Neural cell (in vitro differentiated cells): ENCODE data around the gene ILF2. TPM values are rescaled to one million over a fixed set of nuclear protein-coding genes. Genes with fewer than 3 reads are reported as not detected.
A peak's percentile ranks its signal among the peaks of the same experiment; 100 is the strongest.

ENCODE experiments used
- H2AFZ ChIP-seq: fragments of 200-600, 300-800 bp; sonication (generic), shearing (Covaris generic); 2 replicates; pipeline ENCODE4 v1.6.0; 2014; ENCODE audit warnings: low read depth, mild to moderate bottlenecking, antibody characterized with exemption, low read length, moderate library complexity
- H3F3A ChIP-seq: fragments of 200-600 bp; shearing (Covaris generic); 2 replicates; pipeline ENCODE4 v1.6.1; 2016; ENCODE audit warnings: mild to moderate bottlenecking, moderate library complexity, mixed read lengths, antibody characterized with exemption, low read length; ENCODE audit not compliant: insufficient read depth, poor library complexity, severe bottlenecking
- H3K27ac ChIP-seq: fragments of 200-600, 300-800 bp; sonication (generic), shearing (Covaris generic); 2 replicates; pipeline ENCODE4 v1.5.1; 2014; ENCODE audit warnings: mild to moderate bottlenecking, low read length, moderate library complexity
- H3K27me3 ChIP-seq: fragments of 300-800, 200-600 bp; sonication (generic), shearing (Covaris generic); 2 replicates; pipeline ENCODE4 v1.6.0; 2014; ENCODE audit warnings: mild to moderate bottlenecking, low read depth, low read length, moderate library complexity; ENCODE audit not compliant: insufficient read depth
- H3K36me3 ChIP-seq: fragments of 300-800, 200-600 bp; sonication (generic), shearing (Covaris generic); 2 replicates; pipeline ENCODE4 v1.5.1; 2014; ENCODE audit warnings: mild to moderate bottlenecking, antibody characterized with exemption, low read length, moderate library complexity; ENCODE audit not compliant: insufficient read depth
- H3K4me2 ChIP-seq: fragments of 300-800, 200-600 bp; sonication (generic), shearing (Covaris generic); 2 replicates; pipeline ENCODE4 v1.6.0; 2014; ENCODE audit warnings: mild to moderate bottlenecking, low read length
- H3K4me3 ChIP-seq: fragments of 300-800, 200-600 bp; sonication (generic), shearing (Covaris generic); 2 replicates; pipeline ENCODE4 v1.5.1; 2014; ENCODE audit warnings: mild to moderate bottlenecking, low read length, moderate library complexity
- H3K79me2 ChIP-seq: fragments of 200-600 bp; shearing (Covaris generic); replicated peaks from 2 replicates; pipeline ENCODE4 v1.6.0; 2014; ENCODE audit warnings: mild to moderate bottlenecking, low read length, moderate library complexity; ENCODE audit not compliant: insufficient read depth
- H3K9ac ChIP-seq: fragments of 300-800, 200-600 bp; sonication (generic), shearing (Covaris generic); 2 replicates; pipeline ENCODE4 v1.6.1; 2016; ENCODE audit warnings: mild to moderate bottlenecking, low read length, mixed read lengths
- H3K9me2 ChIP-seq: fragments of 200-600 bp; shearing (Covaris generic); 2 replicates; pipeline ENCODE4 v1.6.1; 2016; ENCODE audit warnings: mild to moderate bottlenecking, low read length, mixed read lengths; ENCODE audit not compliant: insufficient read depth
- H3K9me3 ChIP-seq: fragments of 200-600, 300-800 bp; sonication (generic), shearing (Covaris generic); 2 replicates; pipeline ENCODE4 v1.6.1; 2016; ENCODE audit warnings: mild to moderate bottlenecking, mixed run types, low read length, moderate library complexity, mixed read lengths
- H4K20me1 ChIP-seq: fragments of 200-600 bp; shearing (Covaris generic); 2 replicates; pipeline ENCODE4 v1.6.1; 2016; ENCODE audit warnings: mild to moderate bottlenecking, mixed run types; ENCODE audit not compliant: insufficient read depth
- CTCF ChIP-seq: fragments of 450-650 bp; IDR thresholded peaks from 2 replicates; pipeline ENCODE4 v1.5.1; 2014; ENCODE audit warnings: antibody characterized with exemption, mild to moderate bottlenecking, moderate library complexity; ENCODE audit not compliant: poor library complexity, severe bottlenecking
- EP300 ChIP-seq: fragments of 450-650 bp; conservative IDR thresholded peaks from 2 replicates; pipeline ENCODE4 v1.6.1; 2014; ENCODE audit warnings: antibody characterized with exemption, mild to moderate bottlenecking, moderate library complexity; ENCODE audit not compliant: poor library complexity, severe bottlenecking
- POLR2AphosphoS5 ChIP-seq: IDR thresholded peaks from 2 replicates; pipeline ENCODE4 v1.6.1; 2012
- RAD21 ChIP-seq: fragments of 450-650 bp; conservative IDR thresholded peaks from 2 replicates; pipeline ENCODE4 v1.6.1; 2014; ENCODE audit warnings: antibody characterized with exemption, mild to moderate bottlenecking, moderate library complexity
- polyA plus RNA-seq: library from polyadenylated mRNA; depleted of rRNA; stranded (reverse); fragments of >200 nt; gene quantifications from 2 replicates; pipeline ENCODE4 v1.2.3, GENCODE V29; 2014

The ILF2 gene
- polyA plus RNA-seq, 1 donor from 2014 or later = 410 TPM

- Histone ChIP-seq H3K27ac (no peak overlapping the region), H3K4me2 (no peak overlapping the region), H3K27me3 (peaks cover 50% of the 10 kb centered on the region), H3K36me3 (no peaks in the 10 kb centered on the region), H3K9me3 (no peaks in the 10 kb centered on the region), H2AFZ (no peak overlapping the region), H3K9me2 (no peaks in the 10 kb centered on the region), H3F3A (no peaks in the 10 kb centered on the region), H3K4me3 (no peak overlapping the region), H3K9ac (no peak overlapping the region), H3K79me2 (no peaks in the 10 kb centered on the region), H4K20me1 (no peaks in the 10 kb centered on the region)
- no peak for TF ChIP-seq CTCF
- no peak for TF ChIP-seq POLR2AphosphoS5
Observed at GRCh38 chr1:153680120-153680403, 9.3 kb upstream of the ILF2 start.

DNA sequence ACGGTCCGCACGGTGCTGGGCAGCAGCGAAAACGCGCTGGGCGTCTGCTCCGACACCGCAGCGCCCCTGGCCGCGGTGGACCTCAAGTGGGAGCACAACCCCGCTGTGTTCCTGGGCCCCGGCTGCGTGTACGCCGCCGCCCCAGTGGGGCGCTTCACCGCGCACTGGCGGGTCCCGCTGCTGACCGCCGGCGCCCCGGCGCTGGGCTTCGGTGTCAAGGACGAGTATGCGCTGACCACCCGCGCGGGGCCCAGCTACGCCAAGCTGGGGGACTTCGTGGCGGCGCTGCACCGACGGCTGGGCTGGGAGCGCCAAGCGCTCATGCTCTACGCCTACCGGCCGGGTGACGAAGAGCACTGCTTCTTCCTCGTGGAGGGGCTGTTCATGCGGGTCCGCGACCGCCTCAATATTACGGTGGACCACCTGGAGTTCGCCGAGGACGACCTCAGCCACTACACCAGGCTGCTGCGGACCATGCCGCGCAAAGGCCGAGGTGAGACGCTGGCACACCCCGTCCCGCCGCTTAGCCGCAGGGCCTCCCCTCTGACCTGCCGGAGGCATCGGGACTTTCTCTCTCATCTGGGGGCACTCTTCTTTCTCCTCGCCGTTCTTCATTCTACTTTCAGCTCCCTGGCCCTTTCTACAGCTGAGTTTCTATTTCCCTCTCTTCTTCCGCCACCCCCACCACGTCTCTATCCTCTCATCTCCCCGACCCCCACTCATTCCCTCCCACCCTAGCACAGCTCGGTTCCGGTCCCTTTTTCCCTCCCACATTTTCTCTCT lies 8.7 kb upstream of the ILF2 start:
- H3K79me2 ChIP-seq = no peaks in the 10 kb centered on the region
- H3K9me2 ChIP-seq = no peaks in the 10 kb centered on the region
- peaks cover 50% of the 10 kb centered on the region for H3K27me3 ChIP-seq
- H3K4me3 ChIP-seq = peak overlapping the region; percentile 79
- H3K9ac ChIP-seq = peak overlapping the region; percentile 51
- TF ChIP-seq CTCF = peak; percentile 56
- no peak for TF ChIP-seq RAD21
- H3K27ac ChIP-seq = no peak overlapping the region
- H2AFZ ChIP-seq = peak overlapping the region; percentile 35
- H3K36me3 ChIP-seq = no peaks in the 10 kb centered on the region
- peak overlapping the region; percentile 14 for H3K4me2 ChIP-seq
- H4K20me1 ChIP-seq = no peaks in the 10 kb centered on the region
- no peaks in the 10 kb centered on the region for H3F3A ChIP-seq
- H3K9me3 ChIP-seq = no peaks in the 10 kb centered on the region

DNA sequence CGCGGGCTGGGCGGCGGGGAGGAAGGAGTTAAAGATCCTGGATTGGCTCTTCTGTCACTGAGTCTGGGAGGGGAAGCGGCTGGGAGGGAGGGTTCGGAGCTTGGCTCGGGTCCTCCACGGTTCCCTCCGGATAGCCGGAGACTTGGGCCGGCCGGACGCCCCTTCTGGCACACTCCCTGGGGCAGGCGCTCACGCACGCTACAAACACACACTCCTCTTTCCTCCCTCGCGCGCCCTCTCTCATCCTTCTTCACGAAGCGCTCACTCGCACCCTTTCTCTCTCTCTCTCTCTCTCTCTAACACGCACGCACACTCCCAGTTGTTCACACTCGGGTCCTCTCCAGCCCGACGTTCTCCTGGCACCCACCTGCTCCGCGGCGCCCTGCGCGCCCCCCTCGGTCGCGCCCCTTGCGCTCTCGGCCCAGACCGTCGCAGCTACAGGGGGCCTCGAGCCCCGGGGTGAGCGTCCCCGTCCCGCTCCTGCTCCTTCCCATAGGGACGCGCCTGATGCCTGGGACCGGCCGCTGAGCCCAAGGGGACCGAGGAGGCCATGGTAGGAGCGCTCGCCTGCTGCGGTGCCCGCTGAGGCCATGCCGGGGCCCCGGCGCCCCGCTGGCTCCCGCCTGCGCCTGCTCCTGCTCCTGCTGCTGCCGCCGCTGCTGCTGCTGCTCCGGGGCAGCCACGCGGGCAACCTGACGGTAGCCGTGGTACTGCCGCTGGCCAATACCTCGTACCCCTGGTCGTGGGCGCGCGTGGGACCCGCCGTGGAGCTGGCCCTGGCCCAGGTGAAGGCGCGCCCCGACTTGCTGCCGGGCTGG lies 7.9 kb upstream of the ILF2 start, which contains the start of gene NPR1:
NPR1 (plus strand) TSS at position 170 of the 818 bp plus-strand sequence; CDS start at position 591, 421 bp downstream.
- no peak within 1 kb of the TSS for H3K27ac ChIP-seq
- TF ChIP-seq CTCF (peak; percentile 21), EP300 (no peak)
- H3K9ac ChIP-seq = peak within 1 kb of the TSS; percentile 51
- no peaks in the 10 kb centered on the region for H3K9me2 ChIP-seq
- H2AFZ ChIP-seq = peak within 1 kb of the TSS; percentile 35
- H3K4me3 ChIP-seq = peak within 1 kb of the TSS; percentile 79
- peak within 1 kb of the TSS; percentile 87 for H3K4me2 ChIP-seq
- H4K20me1 ChIP-seq = no peaks in the 10 kb centered on the region
- H3F3A ChIP-seq = no peaks in the 10 kb centered on the region
- H3K9me3 ChIP-seq = no peaks in the 10 kb centered on the region
- H3K27me3 ChIP-seq = peaks cover 50% of the 10 kb centered on the region
- no peaks in the 10 kb centered on the region for H3K36me3 ChIP-seq
- H3K79me2 ChIP-seq = no peaks in the 10 kb centered on the region
